CD4-positive, alpha-beta T cell treated with Interleukin-12 subunit alpha and Interleukin-12 subunit beta, for 1 hour (primary cell): ENCODE results near the gene TEX54.
"Not testable (repeated sequence)": the region's sequence is repeated elsewhere in the genome, so short reads cannot be mapped to it uniquely, and the experiment has no call there.

Experiments
- DNase-seq: peaks from one replicate; pipeline ENCODE4 v3.0.0-alpha.2; 2020

Gene TEX54

GRCh38 chr11:62830904-62831519 lies 1.6 kb downstream of the TEX54 start:
- DNase-seq: no peak

GRCh38 chr11:62828130-62828529 lies 4.5 kb downstream of the TEX54 start:
- not testable (repeated sequence) for DNase-seq

- no peak for DNase-seq
Measured at GRCh38 chr11:62823677-62824076, 9.0 kb downstream of the TEX54 start.

GRCh38 chr11:62817129-62817528 lies 15.5 kb downstream of the TEX54 start:
- no peak for DNase-seq

- no peak for DNase-seq
Measured at GRCh38 chr11:62816557-62816956, 16.1 kb downstream of the TEX54 start.

GRCh38 chr11:62811659-62812058 lies 21.0 kb downstream of the TEX54 start:
- DNase-seq: no peak

GRCh38 chr11:62810748-62811147 lies 21.9 kb downstream of the TEX54 start:
- no peak for DNase-seq

GRCh38 chr11:62806611-62807121 lies 26.0 kb downstream of the TEX54 start:
- DNase-seq: no peak

GRCh38 chr11:62805961-62806441 lies 26.6 kb downstream of the TEX54 start:
- peak; percentile 48 for DNase-seq

GRCh38 chr11:62805076-62805892 lies 27.4 kb downstream of the TEX54 start, which contains the start of gene NXF1:
Gene NXF1, minus strand, starts transcription at chr11:62805440. Its CDS starts 84 bp downstream, at chr11:62805356.
- peak; percentile 97 for DNase-seq

GRCh38 chr11:62804310-62805075 lies 28.1 kb downstream of the TEX54 start:
- DNase-seq: no peak

GRCh38 chr11:62801071-62801470 lies 31.6 kb downstream of the TEX54 start:
- DNase-seq: no peak

- DNase-seq: no peak
Measured at GRCh38 chr11:62799486-62799885, 33.2 kb downstream of the TEX54 start.

- DNase-seq: no peak
Measured at GRCh38 chr11:62796281-62796680, 36.4 kb downstream of the TEX54 start.

GRCh38 chr11:62794201-62794775 lies 38.4 kb downstream of the TEX54 start:
- DNase-seq: no peak

- no peak for DNase-seq
Measured at GRCh38 chr11:62792202-62792575, 40.5 kb downstream of the TEX54 start.

GRCh38 chr11:62791501-62792201 lies 41.0 kb downstream of the TEX54 start, which contains the start of gene TMEM223:
Gene TMEM223, minus strand, starts transcription at chr11:62792006. Its CDS starts 12 bp downstream, at chr11:62791994.
- peak; percentile 91 for DNase-seq

GRCh38 chr11:62789576-62789975 lies 43.1 kb downstream of the TEX54 start:
- DNase-seq: no peak

GRCh38 chr11:62788991-62789390 lies 43.6 kb downstream of the TEX54 start:
- DNase-seq: no peak

GRCh38 chr11:62787005-62787759 lies 45.5 kb downstream of the TEX54 start, which contains the start of gene TMEM179B:
Gene TMEM179B, plus strand, starts transcription at chr11:62787402. Its CDS starts 30 bp downstream, at chr11:62787432.
- peak; percentile 98 for DNase-seq
